ENCODE data around the gene ELAVL2.

Gene ELAVL2

GRCh38 chr9:23659346-23660006 lies 166.6 kb downstream of the ELAVL2 start:
- DNase-seq, result no peak

DNA sequence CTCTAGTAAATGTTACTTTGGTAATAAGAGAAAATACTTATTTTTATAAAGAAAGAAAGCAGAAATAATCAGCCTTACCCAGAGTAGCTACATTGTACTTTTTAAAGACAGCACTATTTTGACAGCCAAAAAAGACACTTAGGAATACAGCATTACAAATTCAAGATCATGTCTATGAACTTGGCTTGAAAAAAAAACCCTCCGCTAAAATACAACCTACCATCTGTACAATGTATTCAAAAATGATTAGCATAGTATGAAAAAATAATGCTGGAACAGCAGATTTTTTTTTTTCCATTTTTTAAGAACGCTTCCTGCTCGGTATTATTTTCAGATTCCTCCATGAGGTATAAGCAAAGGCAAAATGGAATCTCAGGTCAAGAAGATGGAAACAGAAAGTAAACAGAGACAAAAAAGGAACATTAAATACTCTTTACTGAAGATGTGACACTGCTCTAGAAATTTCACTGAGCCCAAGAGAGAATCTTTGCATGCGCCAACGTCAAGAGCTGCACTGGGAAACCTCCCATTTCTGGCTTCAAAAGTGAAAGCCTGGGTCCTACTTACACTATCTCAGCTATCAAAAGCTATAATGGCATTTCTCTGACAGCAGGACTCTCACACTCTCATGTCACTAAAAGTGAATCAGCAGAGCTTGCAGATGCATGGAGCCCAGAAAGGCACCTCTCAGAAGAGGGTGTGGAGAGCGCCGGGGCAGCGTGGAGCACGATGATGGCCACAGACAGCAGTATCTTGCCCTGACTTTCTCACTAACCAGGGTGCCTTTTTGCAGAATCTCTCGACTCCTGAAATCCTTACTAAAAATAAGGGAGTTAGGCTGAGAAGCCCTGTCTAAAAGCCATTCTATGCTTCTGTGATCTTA lies 167.4 kb downstream of the ELAVL2 start:
- no peak for DNase-seq

DNA sequence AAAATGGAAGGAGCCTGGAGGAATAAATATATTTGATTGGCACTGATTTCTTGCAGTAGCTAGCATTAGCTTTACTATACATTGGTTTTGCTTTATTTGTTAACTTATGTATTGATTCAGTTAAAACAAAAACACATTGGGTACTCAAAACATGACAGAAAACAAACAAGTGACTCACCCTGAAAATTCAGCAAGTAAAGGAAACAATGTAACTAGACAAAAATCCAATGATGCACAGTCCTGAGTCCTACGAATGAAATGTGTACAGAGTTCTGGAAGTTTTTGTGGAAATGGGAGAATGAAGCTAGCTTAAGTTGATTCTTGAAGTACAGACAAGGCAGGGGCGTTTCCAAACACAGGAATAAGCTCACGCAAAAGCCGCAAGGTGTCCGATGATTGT lies 175.0 kb downstream of the ELAVL2 start:
- no peak for DNase-seq

DNA sequence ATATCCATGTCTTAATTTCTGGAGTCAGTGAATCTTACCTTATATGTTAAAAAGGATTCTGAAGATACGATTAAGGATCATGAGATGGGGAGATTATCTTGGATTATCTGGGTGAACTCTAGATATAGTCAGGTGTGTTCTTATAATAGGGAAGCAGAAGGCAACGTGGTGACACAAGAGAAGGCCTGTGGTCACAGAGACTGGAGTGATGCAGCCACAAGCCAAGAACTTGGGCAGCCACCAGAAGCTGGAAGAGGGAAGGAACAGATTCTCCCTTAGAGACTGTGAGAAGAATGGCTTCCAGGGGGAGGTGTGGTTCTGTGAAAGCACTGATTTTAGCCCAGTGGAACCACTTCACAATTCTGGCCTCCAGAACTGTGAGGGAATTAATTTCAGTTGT lies 177.4 kb downstream of the ELAVL2 start:
- DNase-seq, result no peak

DNA sequence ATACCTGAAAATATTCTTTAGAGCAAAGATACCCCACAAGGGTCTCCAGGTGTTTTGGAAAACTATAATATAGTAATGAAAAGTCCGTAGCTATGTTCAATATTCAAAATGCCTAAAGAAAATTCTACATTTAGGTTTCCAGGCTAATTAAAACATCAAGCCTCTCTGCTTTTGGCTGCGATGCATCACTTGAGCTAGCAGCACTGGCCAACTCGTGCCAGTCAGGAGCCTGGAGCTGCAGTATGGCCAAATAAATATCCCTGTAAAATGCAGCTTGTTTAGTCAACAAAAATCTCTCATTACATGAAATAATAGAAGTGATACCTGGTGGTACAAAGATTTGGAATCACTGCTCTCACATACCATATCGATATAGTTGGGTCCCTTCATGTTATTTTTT lies 181.1 kb downstream of the ELAVL2 start:
- no peak for DNase-seq

DNA sequence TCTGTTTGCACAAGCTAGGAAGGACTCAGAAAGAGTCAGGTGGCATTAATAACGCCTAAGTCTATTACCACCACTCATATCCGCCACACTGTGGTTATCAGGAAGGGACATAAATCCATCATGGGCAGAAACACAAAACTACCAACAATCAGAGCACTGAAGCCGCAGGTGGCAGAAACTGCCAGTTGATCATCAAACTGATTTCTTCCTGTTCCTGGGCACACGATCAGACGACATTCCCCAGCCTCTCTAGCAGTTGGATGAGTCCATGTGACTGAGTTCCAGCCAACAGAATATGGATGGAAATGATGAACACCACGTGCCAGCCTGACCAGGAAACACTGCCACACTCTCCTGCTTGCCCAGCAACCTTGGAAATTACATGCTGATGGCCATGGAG lies 181.7 kb downstream of the ELAVL2 start:
- no peak for DNase-seq

DNA sequence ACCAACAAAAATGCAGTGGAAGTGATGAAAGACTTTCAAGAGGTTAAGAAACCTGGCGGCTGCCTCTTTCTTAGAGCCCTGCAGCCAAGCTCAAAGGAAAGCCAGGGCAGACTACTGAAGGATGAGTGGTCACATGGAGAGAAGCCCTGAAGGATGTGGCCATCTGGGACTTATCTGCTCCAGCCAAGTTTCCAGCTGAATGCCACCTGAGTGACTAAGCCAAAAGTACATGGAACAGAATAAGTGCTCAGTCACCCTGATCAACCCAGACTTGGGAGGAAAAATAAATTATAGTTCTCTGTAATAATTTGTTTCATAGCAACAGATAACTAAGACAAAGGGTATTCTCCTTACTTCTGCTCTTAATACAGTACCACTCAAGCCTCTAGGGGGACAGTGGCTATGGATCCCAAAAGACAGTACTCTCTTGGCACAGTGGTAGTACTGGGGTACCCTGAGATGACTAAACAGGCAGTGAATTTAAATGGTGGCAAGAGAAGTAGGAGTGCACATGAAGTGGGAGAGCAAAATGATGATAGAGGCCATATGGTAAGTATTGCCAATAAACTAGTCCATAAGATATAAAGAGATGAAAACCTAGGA lies 182.3 kb downstream of the ELAVL2 start:
- DNase-seq, result no peak

Data from stimulated activated CD8-positive, alpha-beta memory T cell treated with anti-CD3 and anti-CD28 coated beads, Interleukin-4, amount 100 ng/mL, for 48 hours (primary cell).